ENCODE data around the gene NOX3.

NOX3 gene, protein sequence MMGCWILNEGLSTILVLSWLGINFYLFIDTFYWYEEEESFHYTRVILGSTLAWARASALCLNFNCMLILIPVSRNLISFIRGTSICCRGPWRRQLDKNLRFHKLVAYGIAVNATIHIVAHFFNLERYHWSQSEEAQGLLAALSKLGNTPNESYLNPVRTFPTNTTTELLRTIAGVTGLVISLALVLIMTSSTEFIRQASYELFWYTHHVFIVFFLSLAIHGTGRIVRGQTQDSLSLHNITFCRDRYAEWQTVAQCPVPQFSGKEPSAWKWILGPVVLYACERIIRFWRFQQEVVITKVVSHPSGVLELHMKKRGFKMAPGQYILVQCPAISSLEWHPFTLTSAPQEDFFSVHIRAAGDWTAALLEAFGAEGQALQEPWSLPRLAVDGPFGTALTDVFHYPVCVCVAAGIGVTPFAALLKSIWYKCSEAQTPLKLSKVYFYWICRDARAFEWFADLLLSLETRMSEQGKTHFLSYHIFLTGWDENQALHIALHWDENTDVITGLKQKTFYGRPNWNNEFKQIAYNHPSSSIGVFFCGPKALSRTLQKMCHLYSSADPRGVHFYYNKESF

DNA sequence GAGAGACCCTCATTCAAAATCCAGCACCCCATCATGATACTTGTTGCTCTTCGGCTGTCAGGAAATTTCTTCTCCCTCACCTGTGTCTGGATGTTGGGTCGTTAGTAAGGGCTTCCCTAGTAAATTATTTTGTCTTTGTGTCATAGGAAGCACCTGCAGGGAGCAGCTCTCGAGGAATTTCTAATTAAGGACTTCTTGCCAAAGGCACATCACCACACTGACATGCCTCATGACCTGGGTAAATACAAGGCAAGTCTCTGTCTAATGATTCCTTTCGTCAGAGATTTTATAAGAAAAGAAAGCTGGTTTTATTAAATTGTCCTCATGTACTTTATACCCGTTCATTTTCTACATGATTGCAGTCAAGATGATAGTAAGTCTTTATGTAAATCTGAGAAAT lies at the start of gene NOX3:
Gene NOX3 (minus strand): TSS at position 74 of the 400 bp plus-strand sequence. CDS start 39 bp downstream, at position 35.
- no peak for ATAC-seq
- no peak for TF ChIP-seq GLIS3 (CRISPR knock-in tag; IDR thresholded peaks at IDR 0.05)
- TF ChIP-seq PPARA (CRISPR knock-in tag; IDR thresholded peaks at IDR 0.05; ENCODE audit: borderline replicate concordance): no peak
- TF ChIP-seq ZFP30 (CRISPR knock-in tag; IDR thresholded peaks at IDR 0.05): no peak

DNA sequence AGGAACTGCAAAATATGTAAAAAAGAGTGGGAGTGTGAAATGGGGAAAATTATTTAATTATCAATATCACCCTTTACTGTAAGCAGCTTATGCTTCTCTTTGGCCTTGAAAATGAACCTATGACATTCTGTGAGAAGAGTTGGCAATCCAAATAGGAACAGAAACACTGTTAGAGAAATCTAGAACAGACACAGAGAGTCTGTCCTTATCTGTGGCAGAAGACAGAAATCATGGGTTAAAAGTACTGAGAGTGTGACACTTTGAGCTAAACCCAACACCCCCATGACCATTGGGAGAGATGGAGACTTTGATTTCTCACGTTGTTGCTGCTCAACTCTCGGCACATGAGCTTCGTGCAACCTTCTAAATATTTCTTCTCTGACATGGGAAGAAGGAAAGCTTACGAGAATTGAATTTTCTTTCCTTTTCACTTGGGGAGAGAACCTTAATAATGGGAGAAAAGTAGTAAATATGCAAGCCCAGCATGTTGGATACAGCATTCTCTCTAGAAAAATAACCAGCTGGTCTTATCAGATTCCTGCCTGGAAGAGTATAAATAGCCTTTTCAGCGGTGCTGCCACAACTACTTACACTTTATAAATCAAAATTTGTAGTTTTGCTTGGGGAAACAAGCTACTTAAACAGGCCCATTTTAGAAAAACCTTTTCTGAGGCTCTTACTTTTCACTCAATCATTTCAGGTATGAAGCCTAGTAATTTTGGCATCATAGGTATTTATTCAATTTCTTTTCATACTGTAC lies 49.4 kb upstream of the NOX3 start:
- TF ChIP-seq GLIS3 (CRISPR knock-in tag; IDR thresholded peaks at IDR 0.05): no peak
- TF ChIP-seq SNAI2 (CRISPR knock-in tag; IDR thresholded peaks at IDR 0.05): no peak
- ATAC-seq: no peak; the same call in 2 of the 3 replicates

DNA sequence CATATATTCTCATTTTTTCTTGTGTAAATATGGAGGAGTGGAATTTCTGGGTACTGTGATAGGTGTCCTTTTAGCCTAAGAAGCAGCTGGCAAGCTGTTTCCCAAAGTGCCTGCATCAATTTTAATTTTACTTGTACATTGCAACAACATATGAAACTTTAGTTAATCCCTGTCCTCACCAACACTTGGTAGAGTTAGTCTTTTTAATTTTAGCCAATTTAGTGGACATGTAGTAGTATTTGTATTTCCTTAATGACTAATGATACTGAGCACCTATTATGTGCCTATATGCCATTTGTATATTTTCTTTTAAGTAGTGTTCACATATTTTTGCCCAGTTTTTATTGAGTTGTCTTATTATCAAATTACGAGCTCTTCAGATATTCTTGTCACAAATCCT lies 46.8 kb upstream of the NOX3 start:
- no peak for ATAC-seq
- TF ChIP-seq, protein P1, sequence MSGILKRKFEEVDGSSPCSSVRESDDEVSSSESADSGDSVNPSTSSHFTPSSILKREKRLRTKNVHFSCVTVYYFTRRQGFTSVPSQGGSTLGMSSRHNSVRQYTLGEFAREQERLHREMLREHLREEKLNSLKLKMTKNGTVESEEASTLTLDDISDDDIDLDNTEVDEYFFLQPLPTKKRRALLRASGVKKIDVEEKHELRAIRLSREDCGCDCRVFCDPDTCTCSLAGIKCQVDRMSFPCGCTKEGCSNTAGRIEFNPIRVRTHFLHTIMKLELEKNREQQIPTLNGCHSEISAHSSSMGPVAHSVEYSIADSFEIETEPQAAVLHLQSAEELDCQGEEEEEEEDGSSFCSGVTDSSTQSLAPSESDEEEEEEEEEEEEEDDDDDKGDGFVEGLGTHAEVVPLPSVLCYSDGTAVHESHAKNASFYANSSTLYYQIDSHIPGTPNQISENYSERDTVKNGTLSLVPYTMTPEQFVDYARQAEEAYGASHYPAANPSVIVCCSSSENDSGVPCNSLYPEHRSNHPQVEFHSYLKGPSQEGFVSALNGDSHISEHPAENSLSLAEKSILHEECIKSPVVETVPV (CRISPR knock-in tag; IDR thresholded peaks at IDR 0.05): no peak
- TF ChIP-seq BACH2 (CRISPR knock-in tag; IDR thresholded peaks at IDR 0.05; ENCODE audit: borderline replicate concordance) (no peak), GLIS3 (CRISPR knock-in tag; IDR thresholded peaks at IDR 0.05) (no peak), TOX (CRISPR knock-in tag; IDR thresholded peaks at IDR 0.05; ENCODE audit: borderline replicate concordance) (no peak), ARNTL (CRISPR knock-in tag; IDR thresholded peaks at IDR 0.05; ENCODE audit: borderline replicate concordance, low read depth) (no peak), ZFP3 (CRISPR knock-in tag; IDR thresholded peaks at IDR 0.05) (no peak), SNAI2 (CRISPR knock-in tag; IDR thresholded peaks at IDR 0.05) (no peak), ESRRG (CRISPR knock-in tag; IDR thresholded peaks at IDR 0.05) (no peak)
- TF ChIP-seq, protein P2, sequence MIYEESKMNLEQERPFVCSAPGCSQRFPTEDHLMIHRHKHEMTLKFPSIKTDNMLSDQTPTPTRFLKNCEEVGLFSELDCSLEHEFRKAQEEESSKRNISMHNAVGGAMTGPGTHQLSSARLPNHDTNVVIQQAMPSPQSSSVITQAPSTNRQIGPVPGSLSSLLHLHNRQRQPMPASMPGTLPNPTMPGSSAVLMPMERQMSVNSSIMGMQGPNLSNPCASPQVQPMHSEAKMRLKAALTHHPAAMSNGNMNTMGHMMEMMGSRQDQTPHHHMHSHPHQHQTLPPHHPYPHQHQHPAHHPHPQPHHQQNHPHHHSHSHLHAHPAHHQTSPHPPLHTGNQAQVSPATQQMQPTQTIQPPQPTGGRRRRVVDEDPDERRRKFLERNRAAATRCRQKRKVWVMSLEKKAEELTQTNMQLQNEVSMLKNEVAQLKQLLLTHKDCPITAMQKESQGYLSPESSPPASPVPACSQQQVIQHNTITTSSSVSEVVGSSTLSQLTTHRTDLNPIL (CRISPR knock-in tag; IDR thresholded peaks at IDR 0.05; ENCODE audit: low read depth): no peak

DNA sequence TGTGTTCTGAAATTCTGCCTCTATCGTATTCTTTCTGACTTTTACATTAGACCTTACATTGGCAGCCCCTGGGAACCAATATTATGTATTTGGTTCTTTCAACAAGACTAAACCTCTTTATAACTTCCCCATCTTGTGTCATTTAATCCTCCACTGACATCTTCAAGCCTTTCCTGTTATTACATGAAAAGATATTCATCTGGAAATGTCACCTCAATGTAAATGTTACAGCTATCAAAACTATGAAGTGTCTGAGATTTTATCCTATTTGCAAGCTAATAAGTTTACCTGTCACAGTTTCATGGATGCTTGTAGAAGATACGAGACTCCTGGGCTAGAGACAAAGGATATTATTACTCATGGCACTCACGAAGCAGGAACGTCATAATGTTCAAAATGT lies 43.9 kb upstream of the NOX3 start:
- TF ChIP-seq BACH2 (CRISPR knock-in tag; IDR thresholded peaks at IDR 0.05; ENCODE audit: borderline replicate concordance) (no peak), ZFP3 (CRISPR knock-in tag; IDR thresholded peaks at IDR 0.05) (no peak), ISL1 (CRISPR knock-in tag; IDR thresholded peaks at IDR 0.05) (no peak), ZFP30 (CRISPR knock-in tag; IDR thresholded peaks at IDR 0.05) (no peak), ZNF565 (CRISPR knock-in tag; conservative IDR thresholded peaks at IDR 0.05; ENCODE audit: low read depth) (no peak), RARB (CRISPR knock-in tag; IDR thresholded peaks at IDR 0.05) (no peak), SNAI2 (CRISPR knock-in tag; IDR thresholded peaks at IDR 0.05) (no peak), TOX (CRISPR knock-in tag; IDR thresholded peaks at IDR 0.05; ENCODE audit: borderline replicate concordance) (no peak), CSDC2 (CRISPR knock-in tag; IDR thresholded peaks at IDR 0.05) (no peak), ZNF70 (CRISPR knock-in tag; IDR thresholded peaks at IDR 0.05) (no peak), ZNF8 (CRISPR knock-in tag; IDR thresholded peaks at IDR 0.05) (no peak), TCF4 (CRISPR knock-in tag; IDR thresholded peaks at IDR 0.05; ENCODE audit: borderline replicate concordance) (no peak), ESRRG (CRISPR knock-in tag; IDR thresholded peaks at IDR 0.05) (no peak), ARNTL (CRISPR knock-in tag; IDR thresholded peaks at IDR 0.05; ENCODE audit: borderline replicate concordance, low read depth) (no peak)
- TF ChIP-seq, protein P1 (CRISPR knock-in tag; IDR thresholded peaks at IDR 0.05): no peak
- TF ChIP-seq, protein P3, sequence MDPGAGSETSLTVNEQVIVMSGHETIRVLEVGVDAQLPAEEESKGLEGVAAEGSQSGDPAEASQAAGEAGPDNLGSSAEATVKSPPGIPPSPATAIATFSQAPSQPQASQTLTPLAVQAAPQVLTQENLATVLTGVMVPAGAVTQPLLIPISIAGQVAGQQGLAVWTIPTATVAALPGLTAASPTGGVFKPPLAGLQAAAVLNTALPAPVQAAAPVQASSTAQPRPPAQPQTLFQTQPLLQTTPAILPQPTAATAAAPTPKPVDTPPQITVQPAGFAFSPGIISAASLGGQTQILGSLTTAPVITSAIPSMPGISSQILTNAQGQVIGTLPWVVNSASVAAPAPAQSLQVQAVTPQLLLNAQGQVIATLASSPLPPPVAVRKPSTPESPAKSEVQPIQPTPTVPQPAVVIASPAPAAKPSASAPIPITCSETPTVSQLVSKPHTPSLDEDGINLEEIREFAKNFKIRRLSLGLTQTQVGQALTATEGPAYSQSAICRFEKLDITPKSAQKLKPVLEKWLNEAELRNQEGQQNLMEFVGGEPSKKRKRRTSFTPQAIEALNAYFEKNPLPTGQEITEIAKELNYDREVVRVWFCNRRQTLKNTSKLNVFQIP (CRISPR knock-in tag; IDR thresholded peaks at IDR 0.05; ENCODE audit: borderline replicate concordance, low read depth): no peak
- TF ChIP-seq, protein P4, sequence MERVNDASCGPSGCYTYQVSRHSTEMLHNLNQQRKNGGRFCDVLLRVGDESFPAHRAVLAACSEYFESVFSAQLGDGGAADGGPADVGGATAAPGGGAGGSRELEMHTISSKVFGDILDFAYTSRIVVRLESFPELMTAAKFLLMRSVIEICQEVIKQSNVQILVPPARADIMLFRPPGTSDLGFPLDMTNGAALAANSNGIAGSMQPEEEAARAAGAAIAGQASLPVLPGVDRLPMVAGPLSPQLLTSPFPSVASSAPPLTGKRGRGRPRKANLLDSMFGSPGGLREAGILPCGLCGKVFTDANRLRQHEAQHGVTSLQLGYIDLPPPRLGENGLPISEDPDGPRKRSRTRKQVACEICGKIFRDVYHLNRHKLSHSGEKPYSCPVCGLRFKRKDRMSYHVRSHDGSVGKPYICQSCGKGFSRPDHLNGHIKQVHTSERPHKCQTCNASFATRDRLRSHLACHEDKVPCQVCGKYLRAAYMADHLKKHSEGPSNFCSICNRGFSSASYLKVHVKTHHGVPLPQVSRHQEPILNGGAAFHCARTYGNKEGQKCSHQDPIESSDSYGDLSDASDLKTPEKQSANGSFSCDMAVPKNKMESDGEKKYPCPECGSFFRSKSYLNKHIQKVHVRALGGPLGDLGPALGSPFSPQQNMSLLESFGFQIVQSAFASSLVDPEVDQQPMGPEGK (CRISPR knock-in tag; IDR thresholded peaks at IDR 0.05; ENCODE audit: borderline replicate concordance): no peak
- no peak for ATAC-seq

All from SK-N-SH treated with all-trans-retinoic acid at 6 μM for 48 hours (cell line).